ENCODE results near the gene SCAI.

GRCh38 chr9:124973807-124974206 lies 169.5 kb downstream of the SCAI start:
- TF ChIP-seq EZH2 (IDR thresholded peaks at IDR 0.05) = no peak
- TF ChIP-seq POLR2AphosphoS5 (IDR thresholded peaks at IDR 0.05; ENCODE audit: borderline replicate concordance, low read depth, low read length) = no peak
- TF ChIP-seq FOXP2 (optimal IDR thresholded peaks at IDR 0.05; ENCODE audit: control extremely low read depth, extremely low read length, insufficient read depth) = no peak

Data from SK-N-MC (cell line).